Liver (tissue), 3 donors: Measurements from ENCODE around the gene DHCR7.

ENCODE experiments used
- ATF3 ChIP-seq: IDR thresholded peaks from 2 replicates; pipeline ENCODE4 v1.6.1; 2016; ENCODE audit warnings: antibody characterized with exemption
- FOXA1 ChIP-seq: IDR thresholded peaks from 2 replicates; pipeline ENCODE4 v1.6.1; 2016; ENCODE audit warnings: antibody characterized with exemption
- GABPA ChIP-seq, 2 donors: IDR thresholded peaks in 1 of 2; conservative IDR thresholded peaks in 1 of 2; 2 replicates each; pipeline ENCODE4 v1.6.1; 2016; ENCODE audit warnings: antibody characterized with exemption in 2 of 2, mild to moderate bottlenecking in 1 of 2, moderate library complexity in 1 of 2
- HNF4A ChIP-seq, 2 donors: conservative IDR thresholded peaks; 2 replicates each; pipeline ENCODE4 v1.6.1; 2016; ENCODE audit warnings: antibody characterized with exemption in 2 of 2, mild to moderate bottlenecking in 2 of 2
- JUND ChIP-seq, 2 donors: IDR thresholded peaks; 2 replicates each; pipeline ENCODE4 v1.6.1; 2016; ENCODE audit warnings: antibody characterized with exemption in 2 of 2
- MAX ChIP-seq: IDR thresholded peaks from 2 replicates; pipeline ENCODE4 v1.6.1; 2016; ENCODE audit warnings: antibody characterized with exemption
- NR2F2 ChIP-seq: IDR thresholded peaks from 2 replicates; pipeline ENCODE4 v1.6.1; 2016; ENCODE audit warnings: antibody characterized with exemption
- RAD21 ChIP-seq, 2 donors: IDR thresholded peaks; 2 replicates each; pipeline ENCODE4 v1.6.1; 2016; ENCODE audit warnings: antibody characterized with exemption in 2 of 2, mild to moderate bottlenecking in 2 of 2
- SP1 ChIP-seq: IDR thresholded peaks from 2 replicates; pipeline ENCODE4 v1.6.1; 2018; ENCODE audit warnings: antibody characterized with exemption, mild to moderate bottlenecking
- TAF1 ChIP-seq: conservative IDR thresholded peaks from 2 replicates; pipeline ENCODE4 v1.6.1; 2016; ENCODE audit warnings: antibody characterized with exemption, mild to moderate bottlenecking
- YY1 ChIP-seq: IDR thresholded peaks from 2 replicates; pipeline ENCODE4 v1.6.1; 2016; ENCODE audit warnings: antibody characterized with exemption, mild to moderate bottlenecking
- TF ChIP-seq, protein P1 (sequence below): fragments of 150-350 bp; IDR thresholded peaks from 2 replicates; pipeline ENCODE4 v1.5.1; 2017; ENCODE audit warnings: improper control_type of control experiment, low read depth, low read length; ENCODE audit not compliant: missing input control
- TF ChIP-seq, protein P2 (sequence below): IDR thresholded peaks from 2 replicates; pipeline ENCODE4 v1.6.1; 2016; ENCODE audit warnings: antibody characterized with exemption, mild to moderate bottlenecking
- TF ChIP-seq, protein P3 (sequence below): IDR thresholded peaks from 2 replicates; pipeline ENCODE4 v1.6.1; 2016; ENCODE audit warnings: antibody characterized with exemption
- donor health status: healthy.
- donor health status: healthy.

- TF ChIP-seq, protein P1, sequence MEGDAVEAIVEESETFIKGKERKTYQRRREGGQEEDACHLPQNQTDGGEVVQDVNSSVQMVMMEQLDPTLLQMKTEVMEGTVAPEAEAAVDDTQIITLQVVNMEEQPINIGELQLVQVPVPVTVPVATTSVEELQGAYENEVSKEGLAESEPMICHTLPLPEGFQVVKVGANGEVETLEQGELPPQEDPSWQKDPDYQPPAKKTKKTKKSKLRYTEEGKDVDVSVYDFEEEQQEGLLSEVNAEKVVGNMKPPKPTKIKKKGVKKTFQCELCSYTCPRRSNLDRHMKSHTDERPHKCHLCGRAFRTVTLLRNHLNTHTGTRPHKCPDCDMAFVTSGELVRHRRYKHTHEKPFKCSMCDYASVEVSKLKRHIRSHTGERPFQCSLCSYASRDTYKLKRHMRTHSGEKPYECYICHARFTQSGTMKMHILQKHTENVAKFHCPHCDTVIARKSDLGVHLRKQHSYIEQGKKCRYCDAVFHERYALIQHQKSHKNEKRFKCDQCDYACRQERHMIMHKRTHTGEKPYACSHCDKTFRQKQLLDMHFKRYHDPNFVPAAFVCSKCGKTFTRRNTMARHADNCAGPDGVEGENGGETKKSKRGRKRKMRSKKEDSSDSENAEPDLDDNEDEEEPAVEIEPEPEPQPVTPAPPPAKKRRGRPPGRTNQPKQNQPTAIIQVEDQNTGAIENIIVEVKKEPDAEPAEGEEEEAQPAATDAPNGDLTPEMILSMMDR: no peak
- TF ChIP-seq, protein P2, sequence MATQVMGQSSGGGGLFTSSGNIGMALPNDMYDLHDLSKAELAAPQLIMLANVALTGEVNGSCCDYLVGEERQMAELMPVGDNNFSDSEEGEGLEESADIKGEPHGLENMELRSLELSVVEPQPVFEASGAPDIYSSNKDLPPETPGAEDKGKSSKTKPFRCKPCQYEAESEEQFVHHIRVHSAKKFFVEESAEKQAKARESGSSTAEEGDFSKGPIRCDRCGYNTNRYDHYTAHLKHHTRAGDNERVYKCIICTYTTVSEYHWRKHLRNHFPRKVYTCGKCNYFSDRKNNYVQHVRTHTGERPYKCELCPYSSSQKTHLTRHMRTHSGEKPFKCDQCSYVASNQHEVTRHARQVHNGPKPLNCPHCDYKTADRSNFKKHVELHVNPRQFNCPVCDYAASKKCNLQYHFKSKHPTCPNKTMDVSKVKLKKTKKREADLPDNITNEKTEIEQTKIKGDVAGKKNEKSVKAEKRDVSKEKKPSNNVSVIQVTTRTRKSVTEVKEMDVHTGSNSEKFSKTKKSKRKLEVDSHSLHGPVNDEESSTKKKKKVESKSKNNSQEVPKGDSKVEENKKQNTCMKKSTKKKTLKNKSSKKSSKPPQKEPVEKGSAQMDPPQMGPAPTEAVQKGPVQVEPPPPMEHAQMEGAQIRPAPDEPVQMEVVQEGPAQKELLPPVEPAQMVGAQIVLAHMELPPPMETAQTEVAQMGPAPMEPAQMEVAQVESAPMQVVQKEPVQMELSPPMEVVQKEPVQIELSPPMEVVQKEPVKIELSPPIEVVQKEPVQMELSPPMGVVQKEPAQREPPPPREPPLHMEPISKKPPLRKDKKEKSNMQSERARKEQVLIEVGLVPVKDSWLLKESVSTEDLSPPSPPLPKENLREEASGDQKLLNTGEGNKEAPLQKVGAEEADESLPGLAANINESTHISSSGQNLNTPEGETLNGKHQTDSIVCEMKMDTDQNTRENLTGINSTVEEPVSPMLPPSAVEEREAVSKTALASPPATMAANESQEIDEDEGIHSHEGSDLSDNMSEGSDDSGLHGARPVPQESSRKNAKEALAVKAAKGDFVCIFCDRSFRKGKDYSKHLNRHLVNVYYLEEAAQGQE: no peak
- TF ChIP-seq TAF1 (no peak), JUND (IDR thresholded peaks at IDR 0.05) (no peak), RAD21 (IDR thresholded peaks at IDR 0.05) (no peak), SP1 (no peak), GABPA (IDR thresholded peaks at IDR 0.05 in 1 of 2, conservative IDR thresholded peaks at IDR 0.05 in 1 of 2) (no peak), MAX (no peak), NR2F2 (no peak), HNF4A (conservative IDR thresholded peaks at IDR 0.05) (no peak), YY1 (no peak), ATF3 (no peak), FOXA1 (no peak)
- TF ChIP-seq, protein P3, sequence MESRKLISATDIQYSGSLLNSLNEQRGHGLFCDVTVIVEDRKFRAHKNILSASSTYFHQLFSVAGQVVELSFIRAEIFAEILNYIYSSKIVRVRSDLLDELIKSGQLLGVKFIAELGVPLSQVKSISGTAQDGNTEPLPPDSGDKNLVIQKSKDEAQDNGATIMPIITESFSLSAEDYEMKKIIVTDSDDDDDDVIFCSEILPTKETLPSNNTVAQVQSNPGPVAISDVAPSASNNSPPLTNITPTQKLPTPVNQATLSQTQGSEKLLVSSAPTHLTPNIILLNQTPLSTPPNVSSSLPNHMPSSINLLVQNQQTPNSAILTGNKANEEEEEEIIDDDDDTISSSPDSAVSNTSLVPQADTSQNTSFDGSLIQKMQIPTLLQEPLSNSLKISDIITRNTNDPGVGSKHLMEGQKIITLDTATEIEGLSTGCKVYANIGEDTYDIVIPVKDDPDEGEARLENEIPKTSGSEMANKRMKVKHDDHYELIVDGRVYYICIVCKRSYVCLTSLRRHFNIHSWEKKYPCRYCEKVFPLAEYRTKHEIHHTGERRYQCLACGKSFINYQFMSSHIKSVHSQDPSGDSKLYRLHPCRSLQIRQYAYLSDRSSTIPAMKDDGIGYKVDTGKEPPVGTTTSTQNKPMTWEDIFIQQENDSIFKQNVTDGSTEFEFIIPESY: no peak
Observed at GRCh38 chr11:71443736-71444445, 4.3 kb downstream of the DHCR7 start.
